GM18498 (cell line): ENCODE data around the gene CD81.

Experiments used
- ATAC-seq: cut with Tn5 transposase; IDR thresholded peaks from one replicate; pipeline ENCODE4 v1.9.1; 2021; ENCODE audit warnings: mild to moderate bottlenecking, moderate library complexity; ENCODE audit not compliant: unreplicated experiment

CD81 gene

DNA sequence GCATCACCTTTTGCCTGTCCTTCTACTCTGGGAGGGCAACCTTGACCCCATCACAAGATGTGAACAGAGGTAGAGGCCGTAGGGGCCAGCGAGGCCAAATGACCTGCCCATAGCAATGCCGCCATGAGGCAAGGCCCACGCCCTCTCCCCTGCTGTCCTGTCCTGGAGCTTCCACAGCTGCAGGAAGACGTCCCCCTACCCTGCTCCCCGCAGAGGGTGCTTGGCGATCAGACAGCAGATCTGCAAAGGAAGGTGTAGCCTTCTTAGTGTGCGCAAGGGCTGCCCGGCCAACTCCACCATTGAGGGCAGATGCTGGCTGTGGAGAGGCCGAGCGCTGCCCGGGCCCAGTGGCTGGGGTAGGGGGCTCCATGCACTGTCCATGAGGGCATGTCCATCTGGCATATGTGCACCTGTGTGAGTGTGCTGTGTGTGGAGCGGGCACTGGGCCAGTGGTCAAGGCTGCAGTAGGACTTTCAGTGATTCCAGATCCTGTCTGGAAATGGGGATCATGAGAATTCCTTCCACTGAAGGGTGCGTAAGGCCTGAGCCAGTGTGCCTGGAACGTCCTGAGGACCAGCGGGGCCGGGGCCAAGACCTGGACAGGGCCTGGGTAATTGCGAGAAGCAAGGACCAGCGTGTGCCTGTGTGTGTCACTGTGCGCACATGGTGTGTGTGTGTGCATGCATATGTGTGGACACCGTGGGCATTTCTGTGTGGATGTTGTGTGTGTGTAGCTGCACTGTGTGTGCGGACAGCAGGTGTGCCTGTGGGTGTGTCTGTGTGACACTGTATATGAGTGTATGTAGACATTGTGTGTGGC is 56.2 kb downstream of the CD81 start:
- ATAC-seq, result no peak

DNA sequence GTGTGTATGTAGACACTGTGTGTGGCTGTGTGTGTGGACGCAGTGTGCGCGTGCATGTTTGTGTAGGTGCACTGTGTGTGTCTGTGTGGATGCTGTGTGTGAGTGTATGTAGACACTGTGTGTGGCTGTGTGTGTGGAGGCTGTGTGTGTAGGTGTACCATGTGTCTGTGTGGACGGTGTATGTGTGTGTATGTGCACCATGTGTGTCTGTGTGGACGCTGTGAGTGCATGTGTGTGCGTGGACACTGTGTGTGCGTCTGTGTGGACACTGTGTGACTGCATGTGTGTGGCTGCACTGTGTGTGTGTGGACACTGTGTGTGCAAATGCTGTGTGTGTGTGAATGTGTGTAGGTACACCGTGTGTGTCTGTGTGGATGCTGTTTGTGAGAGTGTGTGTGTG is 56.9 kb downstream of the CD81 start:
- ATAC-seq, result no peak

DNA sequence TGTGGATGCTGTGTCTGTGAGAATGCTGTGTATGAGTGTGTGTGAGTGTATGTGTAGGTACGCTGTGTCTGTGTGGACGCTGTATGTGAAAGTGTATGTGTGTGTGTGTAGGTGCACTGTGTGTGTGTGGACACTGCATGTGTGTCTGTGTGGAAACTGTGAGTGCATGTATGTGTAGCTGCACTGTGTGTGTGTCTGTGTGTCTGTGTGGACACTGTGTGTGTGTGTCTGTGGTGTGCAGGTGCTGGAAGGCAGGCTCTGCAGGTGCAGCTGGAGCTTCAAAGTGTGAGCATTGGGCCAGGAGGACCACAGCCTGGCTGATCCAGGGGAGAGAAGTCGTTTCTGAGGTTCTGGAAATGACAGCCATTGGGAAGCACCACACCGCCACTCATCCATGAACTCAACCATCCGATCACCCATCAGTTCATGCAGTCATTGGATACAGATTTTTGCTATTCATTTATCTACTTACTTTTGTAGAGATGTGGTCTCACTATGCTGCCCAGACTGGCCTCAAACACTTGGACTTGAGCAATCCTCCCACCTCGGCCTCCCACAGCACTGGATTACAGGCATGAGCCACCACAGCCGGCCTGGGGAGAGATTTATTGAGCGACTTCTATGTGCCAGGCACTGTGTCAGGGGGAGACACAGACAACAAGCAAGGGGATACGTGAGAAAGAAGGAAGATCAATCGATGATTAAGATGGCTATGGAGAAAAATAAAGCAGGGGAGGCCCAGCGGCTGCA is 57.6 kb downstream of the CD81 start:
- no peak for ATAC-seq

DNA sequence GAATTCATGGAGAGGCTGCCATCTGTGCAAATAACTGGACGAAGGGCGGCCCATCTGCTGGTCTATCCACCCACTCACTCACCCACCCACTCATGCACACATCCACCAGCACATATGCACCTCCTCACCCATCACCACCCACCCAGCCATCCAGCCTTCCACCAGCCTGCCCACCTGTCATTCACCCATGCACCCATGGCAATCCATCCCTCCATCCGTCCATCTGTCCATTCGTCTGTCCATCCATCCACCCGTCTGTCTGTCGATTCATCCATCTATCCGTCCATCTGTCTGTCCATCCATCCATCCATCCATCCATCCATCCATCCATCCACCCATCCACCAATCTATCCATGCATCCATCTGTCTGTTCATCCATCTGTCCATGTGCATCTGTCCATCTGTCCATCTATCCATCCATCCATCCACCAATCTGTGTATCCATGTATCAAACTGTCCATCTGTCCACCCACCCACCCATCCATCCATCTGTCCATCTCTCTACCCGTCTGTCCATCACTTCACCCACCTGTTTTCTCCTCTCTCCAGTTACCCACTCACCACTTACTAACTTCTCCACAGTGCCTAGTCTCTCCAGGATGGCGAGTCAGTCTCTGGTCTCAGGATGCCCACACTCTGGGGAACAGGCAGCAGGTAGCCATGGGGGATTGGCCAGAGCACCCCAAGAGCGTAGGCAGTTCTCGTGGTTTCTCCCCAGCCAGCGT is 58.3 kb downstream of the CD81 start:
- no peak for ATAC-seq

DNA sequence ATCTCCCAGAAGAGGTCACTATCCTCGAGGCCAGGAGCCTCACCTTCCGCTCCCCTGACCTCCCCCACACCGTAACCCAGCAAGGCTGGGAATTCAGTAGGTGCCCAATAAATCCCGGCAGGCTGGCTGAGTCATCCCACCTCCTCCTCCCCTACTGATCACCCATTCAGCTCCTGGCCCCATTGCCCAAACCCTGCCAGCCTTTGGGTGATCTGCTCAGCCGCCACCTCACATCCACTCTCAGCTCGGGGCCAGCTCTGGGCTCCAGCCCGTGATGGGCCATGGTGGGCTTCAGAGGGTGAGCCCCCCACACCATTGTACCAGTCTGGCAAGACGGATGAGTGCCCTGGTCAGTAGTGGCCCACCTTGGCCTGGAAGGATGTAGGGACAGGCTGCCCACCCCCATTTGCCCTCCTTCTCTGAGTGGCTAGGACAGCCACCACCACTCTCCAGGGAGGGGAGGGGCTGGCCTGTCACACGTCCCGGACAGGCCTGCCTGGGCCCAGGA is 59.0 kb downstream of the CD81 start:
- ATAC-seq, result no peak

DNA sequence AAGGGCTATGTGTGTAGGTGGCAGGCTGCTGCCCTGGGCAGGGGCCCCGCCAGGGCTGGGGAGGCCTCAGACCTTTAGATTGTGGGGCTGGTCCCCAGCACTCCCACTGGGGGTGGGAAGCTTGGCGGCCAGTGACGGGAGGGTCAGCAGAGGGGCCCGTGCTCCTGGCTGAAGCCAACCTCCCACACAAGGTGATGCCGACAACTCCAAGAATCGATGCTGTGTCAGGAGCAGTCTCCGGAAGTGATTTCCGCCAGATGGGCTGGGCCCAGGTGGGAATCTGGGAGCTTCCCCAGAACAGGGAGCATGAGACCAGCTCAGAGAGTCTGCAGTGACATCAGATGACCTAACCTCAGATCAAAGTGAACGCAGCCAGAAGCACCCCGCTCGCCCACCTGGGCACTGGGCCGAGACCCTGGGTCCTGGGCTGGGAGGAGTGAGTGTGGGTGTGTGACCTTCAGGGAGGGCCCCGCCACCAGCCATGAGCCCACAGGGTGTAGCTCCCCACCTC is 59.5 kb downstream of the CD81 start:
- no peak for ATAC-seq

DNA sequence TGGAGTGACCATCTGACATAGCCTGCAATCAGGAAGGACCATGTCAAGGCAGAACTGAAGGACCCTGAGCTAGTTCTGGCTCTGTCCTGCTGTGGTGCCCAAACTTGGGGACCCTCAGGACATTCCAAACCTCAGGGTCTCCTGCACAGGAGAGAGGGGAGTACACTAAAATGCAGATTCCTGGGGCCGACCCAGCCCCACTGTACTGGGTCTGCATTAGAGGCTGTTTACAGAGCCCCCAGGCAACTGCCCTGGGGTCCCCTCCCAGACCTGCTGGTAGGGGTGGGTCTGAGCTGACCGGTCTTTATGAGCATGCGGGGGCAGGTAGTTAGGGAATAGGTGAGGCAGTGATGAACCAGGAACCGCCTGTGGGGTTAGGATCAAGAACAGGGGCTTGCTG is 60.4 kb downstream of the CD81 start:
- ATAC-seq, result no peak

DNA sequence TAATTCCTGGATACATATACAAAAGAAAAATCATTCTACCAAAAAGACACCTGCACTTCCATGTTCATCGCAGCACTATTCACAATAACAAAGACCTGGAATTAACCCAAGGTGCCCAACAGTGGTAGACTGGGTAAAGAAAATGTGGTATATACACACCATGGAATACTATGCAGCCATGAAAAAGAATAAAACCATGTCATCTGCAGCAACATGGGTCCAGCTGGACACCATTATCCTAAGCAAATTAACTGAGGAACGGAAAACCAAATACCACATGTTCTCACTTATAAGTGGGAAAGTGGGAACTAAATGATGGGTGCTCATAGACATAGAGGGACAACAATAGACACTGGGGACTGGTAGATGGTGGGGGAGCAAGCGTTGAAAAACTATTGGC is 62.7 kb downstream of the CD81 start:
- ATAC-seq, result no peak

DNA sequence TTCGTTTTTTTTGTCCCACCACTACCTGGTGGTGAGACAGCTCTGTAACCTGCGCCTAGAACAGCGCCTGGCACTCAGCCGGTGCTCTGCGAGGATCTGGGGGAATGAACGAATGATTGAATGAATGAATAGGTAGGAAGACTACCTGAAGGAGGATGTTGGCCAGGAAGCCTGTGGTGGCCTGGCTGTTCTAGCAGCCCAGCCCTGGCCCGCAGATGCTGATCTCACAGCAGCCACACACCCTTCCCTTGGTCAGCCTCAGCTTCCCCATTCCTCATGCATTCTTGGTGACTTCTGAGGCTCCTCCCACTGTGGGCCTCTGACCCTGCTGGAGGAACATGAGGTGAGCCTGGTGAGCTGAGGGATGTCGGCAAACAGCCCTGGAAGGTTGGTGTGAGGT is 63.5 kb downstream of the CD81 start:
- ATAC-seq, result no peak

DNA sequence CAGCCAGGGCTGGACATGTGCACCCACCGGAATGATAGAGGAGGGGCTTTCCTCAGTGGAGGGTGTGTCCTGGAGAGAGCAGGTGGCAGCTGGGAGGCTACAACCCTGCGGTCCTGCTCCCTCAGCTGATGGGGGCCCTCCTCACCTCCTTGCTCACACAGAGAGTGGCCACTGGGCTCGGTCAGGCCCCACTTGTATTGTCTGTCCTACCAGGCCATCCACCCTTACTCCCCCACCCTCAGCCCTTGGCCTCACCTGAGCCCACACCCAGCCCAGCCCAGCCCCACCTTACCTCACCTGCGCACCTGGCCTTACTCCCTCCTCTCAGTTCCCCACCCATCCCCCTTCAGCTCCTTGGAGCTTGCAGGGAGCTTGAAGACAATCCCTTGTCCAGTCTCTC is 64.1 kb downstream of the CD81 start:
- ATAC-seq, result no peak

DNA sequence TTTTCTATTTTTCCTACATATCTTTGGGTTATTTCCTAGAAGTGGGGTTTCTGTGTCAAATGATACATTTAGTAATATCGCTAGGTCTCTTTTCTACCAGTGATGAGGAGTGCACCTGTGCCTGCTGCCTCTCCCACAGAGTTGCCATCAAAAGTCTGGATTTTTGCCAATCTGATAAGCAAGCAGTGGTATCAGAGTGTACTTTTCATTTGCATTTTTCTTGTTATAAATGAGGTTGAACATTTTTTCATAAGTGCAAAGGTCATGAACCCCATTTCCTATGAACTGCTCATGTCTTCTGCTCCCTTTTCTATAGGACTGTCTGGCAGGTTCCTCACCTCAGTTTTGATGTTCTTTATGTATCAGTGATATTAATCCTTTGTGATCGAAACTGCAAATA is 65.5 kb downstream of the CD81 start:
- no peak for ATAC-seq

DNA sequence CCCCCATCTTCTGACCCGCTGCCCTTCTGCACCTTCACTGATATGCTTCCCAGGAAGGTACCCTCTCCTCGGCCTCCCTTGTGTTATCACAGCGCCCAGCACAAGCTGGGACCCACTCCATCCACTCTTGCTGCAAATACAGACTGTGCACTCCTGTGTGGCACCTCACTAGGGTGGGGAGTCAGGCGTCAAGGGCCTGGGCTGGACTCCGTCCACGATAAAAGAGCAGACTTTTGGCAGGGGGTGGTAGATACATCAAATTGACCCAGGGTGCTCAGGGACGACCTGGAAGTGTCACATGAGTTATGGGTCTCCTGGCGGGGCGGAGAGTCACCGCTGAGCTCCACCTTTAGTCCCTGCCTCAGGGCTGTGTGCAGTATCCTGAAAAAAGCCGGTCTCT is 66.3 kb downstream of the CD81 start:
- no peak for ATAC-seq

DNA sequence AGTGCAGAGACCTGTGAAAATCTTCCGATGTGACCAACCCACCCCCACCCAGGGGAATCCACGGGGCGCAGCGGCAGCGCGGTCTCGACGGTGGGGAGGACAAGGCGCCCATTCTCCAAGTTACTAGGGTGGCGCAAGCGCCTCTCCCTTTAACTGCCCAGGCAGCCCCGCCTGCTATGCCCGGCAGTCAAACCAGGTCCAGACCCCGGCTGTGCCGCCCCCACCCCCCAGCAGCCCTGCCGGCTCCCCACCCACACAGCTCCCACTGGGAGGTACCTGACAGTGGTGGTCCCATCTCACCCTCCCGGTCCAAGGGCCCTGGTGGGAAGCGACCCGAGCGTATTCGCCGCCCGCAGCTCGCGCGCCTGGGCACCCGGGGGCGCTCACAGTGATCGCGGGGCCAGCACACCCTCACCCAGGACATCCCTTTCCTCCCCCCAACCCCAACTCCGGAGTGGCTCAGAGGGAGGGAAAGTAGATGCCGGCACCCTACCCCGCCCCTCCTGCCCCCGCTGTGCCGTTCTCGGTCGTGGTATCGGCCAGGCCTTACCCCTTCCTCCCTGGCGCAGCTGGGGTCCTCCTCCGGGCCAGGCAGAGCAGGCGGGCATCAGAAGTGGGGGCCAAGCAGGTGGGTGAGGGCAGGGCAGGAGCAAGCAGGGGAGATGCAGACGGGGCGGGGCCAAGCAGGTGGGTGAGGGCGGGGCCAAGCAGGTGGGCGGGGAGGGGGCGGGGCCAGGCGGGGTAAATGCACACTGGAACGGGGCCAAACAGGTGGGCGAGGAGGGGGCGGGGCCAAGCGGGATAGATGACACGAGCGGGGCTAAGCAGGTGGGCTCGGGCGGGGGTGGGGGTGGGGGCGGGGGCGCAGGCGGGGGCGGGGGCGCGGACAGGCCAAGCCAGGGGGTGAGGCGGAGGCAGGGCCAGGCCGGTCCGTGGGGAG is 67.0 kb downstream of the CD81 start, which contains the start of gene TRPM5:
TRPM5 (minus strand) TSS at position 634 of the 940 bp plus-strand sequence. CDS start 21,478 bp downstream, outside the sequence.
- ATAC-seq, result no peak

DNA sequence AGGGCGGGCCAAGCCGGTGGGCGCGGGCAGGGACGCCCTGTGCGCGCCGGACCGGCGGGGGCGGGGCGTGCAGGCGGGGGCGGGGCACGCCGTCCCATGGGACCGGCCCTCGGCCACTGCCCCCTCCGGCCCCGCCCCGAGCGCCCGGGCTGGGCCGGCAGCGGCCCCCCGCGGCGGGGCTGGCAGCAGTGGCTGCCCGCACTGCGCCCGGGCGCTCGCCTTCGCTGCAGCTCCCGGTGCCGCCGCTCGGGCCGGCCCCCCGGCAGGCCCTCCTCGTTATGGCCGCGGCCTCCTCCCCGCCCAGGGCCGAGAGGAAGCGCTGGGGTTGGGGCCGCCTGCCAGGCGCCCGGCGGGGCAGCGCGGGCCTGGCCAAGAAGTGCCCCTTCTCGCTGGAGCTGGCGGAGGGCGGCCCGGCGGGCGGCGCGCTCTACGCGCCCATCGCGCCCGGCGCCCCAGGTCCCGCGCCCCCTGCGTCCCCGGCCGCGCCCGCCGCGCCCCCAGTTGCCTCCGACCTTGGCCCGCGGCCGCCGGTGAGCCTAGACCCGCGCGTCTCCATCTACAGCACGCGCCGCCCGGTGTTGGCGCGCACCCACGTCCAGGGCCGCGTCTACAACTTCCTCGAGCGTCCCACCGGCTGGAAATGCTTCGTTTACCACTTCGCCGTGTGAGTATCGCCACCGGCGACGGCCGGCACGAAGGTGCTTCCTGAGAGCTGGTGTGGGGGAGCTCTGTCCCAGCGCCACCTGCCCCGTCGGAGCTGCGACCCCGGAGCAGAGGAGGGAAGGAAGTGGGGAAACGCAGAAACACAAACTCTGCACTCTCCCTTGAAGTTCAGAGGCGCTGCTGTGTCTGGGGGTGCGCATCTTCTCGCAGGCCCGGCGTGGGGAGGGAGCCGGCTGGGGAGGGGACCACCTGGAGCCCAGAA is 68.0 kb downstream of the CD81 start, which contains the start of gene KCNQ1:
KCNQ1 (plus strand) TSS at position 188 of the 925 bp plus-strand sequence; CDS start at position 279, 91 bp downstream.
- ATAC-seq, result no peak

DNA sequence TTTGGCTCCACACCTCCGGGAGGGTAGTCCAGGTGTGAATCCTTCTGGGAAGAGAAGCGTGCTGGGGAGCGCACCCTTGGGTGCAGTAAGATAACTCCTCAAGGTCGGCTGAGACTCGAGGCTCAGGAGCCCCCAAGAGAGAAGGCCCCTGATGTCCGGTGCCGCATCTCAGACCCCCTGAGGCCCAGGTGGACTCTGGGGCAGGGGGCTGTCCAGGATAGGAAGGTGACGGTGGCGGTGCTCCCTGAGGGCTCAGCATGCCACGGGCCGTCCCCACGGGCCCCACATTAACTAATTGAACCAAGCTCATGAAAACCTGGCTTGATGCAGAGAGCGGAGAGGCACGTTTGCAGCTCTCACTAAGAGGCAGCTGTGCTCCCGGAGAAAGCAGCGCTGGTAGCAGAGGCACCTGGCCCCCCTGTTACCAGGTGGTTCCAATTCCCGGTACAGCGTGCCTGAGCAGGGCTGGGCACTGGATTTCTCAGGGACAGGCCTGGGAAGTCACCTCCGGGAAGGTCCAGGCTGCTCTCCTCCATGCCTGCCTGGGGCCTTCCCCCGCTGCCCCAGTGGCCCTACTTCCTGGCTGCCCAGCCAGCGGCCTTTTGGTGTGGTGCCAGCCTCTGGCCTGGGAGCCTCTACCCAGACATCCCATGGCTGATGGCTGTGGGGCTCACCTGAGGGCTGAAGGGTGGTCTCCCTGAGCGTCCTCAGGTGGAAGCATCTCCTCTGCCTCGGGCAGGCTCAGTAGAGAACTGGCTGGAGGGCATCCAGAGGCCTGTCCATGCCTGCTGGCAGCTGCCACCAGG is 68.8 kb downstream of the CD81 start:
- no peak for ATAC-seq

DNA sequence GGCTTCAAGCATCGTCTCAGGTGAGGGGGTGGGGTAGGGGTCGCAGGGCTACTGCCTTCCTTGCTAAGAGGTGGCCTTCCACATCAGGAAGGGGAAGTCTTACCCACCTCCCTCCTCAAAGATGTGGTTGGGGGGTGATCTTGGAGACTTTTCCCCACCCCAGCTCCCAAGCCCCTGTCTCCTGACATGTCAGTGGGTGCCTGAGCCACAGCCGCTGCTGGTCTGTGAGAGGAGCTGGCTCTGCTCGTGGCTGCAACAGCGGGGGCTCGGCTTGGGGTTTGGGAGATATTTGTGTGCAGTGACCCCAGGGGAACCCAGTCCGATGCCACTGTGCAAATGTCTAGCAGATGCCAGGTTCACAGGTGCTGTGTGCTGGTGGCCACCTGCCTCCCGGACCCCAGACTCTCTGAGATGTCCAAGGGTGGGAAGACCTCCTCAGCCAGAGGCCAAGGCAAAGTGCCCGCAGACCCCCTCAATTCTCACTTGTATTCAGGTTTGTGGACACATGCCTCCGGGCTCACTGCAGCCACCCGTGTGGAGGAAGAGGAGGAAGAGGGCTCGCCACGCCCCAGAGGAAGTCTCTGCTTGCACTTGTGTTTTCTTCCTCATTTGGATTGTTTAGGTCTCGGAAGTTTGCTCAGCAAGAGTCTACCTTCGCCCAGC is 69.6 kb downstream of the CD81 start:
- no peak for ATAC-seq
